ENCODE results near the gene JAZF1.
"Not testable (repeated sequence)": the region's sequence is repeated elsewhere in the genome, so short reads cannot be mapped to it uniquely, and the experiment has no call there.

JAZF1 gene

DNA sequence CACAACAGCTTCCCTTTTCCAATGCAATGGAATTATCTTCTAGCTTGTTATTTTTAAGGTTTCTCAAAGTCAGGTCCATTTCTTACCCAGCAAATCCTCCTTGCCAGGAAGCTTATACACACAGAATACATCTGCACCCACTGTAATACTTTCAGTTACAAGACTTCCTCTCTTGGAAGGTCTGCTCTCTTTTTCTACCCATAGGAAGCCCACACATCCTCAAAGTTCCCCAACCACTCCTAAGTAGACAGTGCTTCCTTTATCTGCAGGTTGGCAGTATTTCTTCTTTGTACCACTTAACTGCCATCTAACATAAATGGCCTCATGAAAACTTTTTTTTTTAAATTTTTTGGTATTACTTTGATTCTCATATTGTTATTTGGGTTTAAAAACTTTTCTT is 285.0 kb downstream of the JAZF1 start:
- DNase-seq, result no peak

GRCh38 chr7:27890205-27890849 is 290.3 kb downstream of the JAZF1 start:
- no peak for DNase-seq

GRCh38 chr7:27889800-27890199 is 290.8 kb downstream of the JAZF1 start:
- no peak for DNase-seq

GRCh38 chr7:27888736-27889135 is 291.9 kb downstream of the JAZF1 start:
- DNase-seq, result no peak

GRCh38 chr7:27886710-27887109 is 293.9 kb downstream of the JAZF1 start:
- not testable (repeated sequence) for DNase-seq

GRCh38 chr7:27885652-27886051 is 294.9 kb downstream of the JAZF1 start:
- no peak for DNase-seq

DNA sequence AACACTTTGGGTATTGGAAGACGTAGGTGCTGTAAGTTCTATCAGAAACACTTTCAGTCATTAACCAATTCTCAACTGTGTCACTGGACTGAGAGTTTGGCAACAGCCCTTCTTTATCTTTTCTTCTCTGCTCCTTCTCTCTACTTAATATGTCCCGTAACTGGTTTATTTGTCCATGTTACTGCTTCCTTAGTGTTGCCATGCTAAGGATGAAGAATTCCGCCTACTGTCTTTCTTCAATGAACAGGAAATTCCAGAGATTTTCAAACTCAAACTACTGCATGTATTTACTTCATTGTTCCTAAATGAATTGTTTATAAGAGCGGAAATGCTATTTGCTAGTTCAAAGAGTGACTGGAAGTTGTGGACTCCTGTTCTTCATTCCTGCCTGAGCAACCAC is 296.9 kb downstream of the JAZF1 start:
- no peak for DNase-seq

DNA sequence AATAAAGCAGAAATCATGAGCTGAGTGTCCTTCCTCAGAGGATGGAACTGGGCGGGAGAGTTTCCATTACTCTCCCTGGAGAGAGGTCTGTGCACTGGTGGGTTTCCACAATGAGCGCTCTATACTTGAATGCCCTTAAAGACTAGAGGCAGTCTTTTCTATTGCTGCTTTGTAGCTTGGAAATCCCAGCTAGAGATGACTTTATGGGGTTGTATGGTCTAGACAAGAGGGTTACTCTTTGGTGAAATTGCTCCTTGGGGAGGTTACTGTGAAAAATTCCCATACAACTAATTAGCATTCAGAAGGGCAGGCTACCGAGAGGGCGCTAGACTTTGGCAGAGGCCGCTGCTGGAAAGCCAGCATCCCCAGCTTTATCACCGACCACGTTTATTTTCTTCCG is 303.8 kb downstream of the JAZF1 start:
- DNase-seq, result no peak

DNA sequence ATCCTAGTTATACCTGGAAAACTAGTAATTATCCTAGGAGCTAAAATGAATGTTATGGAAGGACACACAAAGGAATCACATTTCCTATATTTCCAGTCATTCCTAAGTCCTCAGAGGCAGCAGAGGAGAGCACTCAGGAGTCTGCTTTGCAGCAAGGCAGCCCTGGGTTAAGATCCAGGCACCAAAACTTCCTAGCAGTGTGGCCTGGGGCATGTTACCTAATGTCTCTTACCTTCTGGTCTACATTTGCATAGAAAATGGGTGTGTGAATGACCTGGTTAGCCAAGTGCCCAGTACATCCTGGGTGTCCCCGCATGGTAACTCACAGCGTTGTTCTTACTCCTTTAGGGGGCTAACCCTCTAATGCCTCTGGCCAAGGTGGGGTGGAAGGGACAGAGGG is 304.8 kb downstream of the JAZF1 start:
- no peak for DNase-seq

GRCh38 chr7:27875061-27875460 is 305.5 kb downstream of the JAZF1 start:
- DNase-seq, result no peak

GRCh38 chr7:27873981-27874957 is 306.3 kb downstream of the JAZF1 start:
- DNase-seq, result no peak

DNA sequence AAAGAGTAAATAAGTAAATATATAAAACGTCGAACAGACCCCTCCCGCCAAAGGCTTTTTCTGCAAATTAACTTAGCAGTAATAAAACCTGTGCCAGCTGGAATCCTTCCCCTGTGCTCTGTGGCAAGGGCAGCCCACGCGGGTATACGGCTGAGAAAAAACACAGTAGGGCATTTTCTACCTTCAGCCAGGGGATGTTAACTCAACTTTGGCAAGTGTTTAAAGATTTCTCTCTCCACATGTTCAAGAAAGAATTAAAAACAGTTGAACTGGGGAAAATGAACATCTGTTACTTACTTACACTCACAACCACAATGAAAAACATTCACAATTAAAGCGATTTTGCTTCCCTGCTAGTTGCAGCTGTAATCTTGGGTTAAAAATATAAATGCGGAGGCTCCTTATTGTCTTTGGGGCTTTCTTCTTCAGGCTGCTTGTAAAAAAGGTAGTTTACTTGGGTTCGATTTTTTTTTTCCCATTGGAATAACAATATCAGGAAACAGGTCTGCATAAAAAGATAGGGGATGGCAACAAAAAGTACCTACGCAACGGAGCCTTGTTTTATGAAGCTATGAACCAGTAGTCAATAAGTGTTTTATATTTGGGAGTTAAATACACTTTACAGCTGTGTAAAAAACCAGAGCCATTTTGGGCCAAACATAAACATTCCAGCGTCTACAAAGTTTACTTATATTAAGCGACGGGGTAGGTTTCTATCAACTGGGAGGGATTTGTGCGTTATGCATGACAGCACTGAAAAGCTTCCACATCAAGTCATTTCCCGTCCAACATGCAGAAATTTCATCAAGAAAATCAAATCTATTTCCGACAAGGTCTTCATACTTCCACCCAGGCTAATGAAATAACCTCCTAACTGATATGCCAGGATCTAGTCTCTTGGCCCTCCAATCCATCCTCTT is 308.0 kb downstream of the JAZF1 start:
- no peak for DNase-seq

DNA sequence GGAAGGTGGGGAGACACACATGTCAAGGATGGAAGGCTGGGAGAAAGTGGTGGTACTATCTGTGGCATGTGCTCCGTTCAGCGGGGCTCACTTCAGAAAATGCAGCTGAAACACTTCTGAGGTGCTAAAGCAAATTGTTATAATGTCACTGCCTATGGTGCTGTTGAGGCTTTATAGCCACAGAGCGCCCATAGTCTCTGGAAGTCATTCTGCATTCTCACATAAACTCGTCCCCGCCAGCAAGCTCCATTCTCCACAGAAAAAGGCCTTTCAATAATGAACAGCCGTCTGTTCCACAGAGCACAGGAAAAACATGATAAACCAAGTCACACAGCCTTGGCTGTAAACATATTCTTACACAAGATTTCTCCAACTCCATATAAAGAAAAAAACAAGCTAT is 308.7 kb downstream of the JAZF1 start:
- no peak for DNase-seq

- DNase-seq, result no peak
These were observed 309.5 kb downstream of the JAZF1 start for GRCh38 chr7:27871086-27871485.

DNA sequence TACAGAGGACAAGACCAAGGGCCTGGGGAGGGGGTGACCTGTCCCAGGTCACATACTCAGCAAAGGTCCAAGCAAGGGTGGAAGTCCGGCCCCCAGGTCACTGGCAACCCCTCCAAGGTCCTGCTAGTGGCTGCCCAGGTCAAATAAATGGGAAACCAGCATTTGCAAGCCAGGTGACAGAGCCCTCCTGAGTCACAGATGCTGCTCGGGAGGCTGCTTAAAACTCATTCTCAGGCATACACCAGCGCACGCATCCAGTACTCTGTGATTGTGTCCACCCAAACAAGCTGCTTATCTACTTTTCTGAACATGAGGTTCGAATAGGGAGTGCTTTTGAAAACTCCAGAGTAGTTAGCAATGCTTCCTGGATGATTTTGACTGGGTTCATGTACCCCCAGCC is 310.0 kb downstream of the JAZF1 start:
- no peak for DNase-seq

DNA sequence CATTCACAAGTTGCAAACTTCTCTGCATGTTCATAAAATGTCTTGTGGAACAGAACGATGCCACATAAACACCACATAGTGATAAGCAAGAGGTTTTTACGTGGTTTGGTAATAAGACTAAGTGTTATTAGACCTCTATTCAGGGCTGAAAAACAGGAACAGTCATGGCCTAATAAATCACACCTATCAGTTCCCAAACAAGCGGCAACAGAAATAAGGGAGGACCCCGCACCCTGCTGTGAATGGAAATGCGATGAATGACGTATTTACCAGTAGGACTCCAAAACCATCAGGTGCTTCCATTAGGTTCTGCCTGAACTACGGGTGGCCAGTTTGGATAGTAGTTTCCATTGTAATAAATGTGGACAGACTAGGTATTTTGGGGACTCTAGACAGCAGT is 311.5 kb downstream of the JAZF1 start:
- no peak for DNase-seq

GRCh38 chr7:27868131-27868550 is 312.5 kb downstream of the JAZF1 start:
- no peak for DNase-seq

DNA sequence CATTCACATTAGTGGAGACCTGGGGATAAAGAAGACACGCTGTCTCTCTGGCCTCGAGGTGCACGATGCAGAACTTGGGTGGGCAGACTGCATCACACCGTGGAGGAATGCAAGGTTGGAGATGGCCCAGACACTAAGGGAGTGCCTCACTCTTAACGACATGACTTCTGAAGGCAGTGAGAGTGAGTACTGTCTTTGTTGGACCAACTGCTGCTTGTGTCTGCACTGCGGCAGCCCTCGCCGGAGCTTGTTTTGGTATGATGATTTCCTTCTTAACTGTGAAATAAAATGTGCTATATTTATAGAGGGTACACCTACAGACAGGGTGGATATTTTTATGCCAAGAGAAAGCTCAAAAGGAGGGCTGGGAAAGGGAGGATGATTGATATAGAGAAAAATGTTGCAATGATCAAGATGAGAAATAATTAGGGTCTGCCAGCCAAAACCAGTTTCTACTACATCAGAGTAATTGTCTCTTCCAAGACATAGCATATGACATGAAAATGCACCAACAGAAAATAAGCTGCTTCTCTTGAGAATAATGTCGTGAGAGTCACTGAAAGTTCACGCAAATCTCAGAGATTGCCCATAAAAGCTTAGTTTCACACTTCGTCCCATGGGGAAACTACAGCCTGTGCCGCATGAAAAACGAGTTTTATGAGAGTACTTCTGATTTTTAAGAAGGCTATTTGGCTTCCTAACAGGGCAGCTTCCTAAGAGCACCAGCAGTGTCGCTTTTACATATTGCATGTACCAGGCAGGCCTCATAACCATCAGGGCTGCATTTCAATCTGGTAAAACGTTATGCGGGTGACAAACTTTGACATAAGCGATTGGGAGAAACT is 313.5 kb downstream of the JAZF1 start:
- no peak for DNase-seq

DNA sequence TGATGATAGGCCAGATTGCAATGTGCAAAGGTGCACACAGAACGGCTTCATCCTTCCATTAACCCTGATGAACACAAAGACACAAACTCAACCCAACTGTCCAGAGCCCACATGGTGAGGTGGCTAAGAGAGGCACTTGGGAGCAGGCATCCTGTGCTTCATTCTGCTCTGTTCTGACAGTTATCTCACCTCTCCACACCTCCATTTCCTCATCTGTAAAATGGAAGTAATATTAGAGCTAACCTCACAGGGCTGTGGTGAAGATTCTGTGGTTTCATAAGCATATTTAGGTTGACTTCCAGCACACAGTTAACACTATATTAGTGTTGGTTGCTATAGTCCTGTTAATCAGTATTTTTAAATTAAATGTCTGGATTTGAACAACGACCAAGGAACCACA is 314.3 kb downstream of the JAZF1 start:
- DNase-seq, result no peak

DNA sequence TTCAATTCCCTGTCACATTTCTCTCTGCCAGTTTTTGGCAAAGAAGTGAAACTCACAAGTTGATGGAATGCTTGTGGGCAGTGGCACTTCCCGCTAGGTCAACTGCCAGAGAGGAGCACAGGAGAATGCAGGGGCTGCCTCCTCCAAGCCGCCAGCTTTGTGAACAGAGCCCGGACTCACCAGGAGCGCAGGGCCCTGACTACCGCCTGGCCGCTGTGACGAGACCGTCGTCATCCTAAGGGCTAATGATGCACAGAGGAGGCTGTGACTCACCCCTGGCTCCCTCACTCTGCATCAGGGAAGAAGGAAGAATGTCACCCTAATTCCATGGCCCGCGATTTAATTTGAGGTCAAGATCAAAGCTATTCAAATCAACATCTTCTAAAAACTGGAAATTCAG is 316.7 kb downstream of the JAZF1 start:
- DNase-seq, result no peak

DNA sequence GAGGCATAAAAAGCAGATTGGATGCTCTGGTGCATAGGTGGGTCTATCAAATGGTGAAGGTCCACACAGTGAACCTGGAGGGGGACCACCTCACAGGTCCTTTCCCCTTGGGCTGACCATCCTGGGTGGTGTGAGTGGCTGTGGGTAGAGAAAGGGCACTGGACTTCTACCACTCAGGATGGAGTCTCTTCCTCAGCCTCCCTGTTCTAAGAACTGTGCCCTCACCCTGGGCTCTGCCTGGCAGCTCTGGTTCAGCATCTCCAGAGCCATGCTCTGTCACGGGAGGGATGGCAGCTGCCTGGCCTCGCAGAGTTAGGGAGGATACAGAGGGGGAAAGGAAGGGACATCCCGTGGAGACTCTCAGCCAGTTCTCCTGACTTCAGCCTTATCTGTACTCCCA is 318.8 kb downstream of the JAZF1 start:
- no peak for DNase-seq

GRCh38 chr7:27860800-27861199 is 319.8 kb downstream of the JAZF1 start:
- DNase-seq, result no peak

Measured in stimulated activated CD4-positive, alpha-beta T cell treated with anti-CD3 and anti-CD28 coated beads, Interleukin-15, amount 100 ng/mL, for 24 hours (primary cell).